Calu3 (cell line): ENCODE measurements around the gene CENPX. TPM values are rescaled to one million over a fixed set of nuclear protein-coding genes. Genes with fewer than 3 reads are reported as not detected.

ENCODE experiments used
- BruUV-seq: library from RNA; stranded (reverse); fragments of 400-500 nt; replicated peaks from 2 replicates; lab custom pipeline; 2021; lab: Mats Ljungman, UMichigan
- CTCF ChIA-PET: fragments of 300-600 bp; sonication (Branson Sonifier 250); formaldehyde crosslinking; loops from one replicate; lab custom pipeline; 2022; ENCODE audit warnings: antibody characterized with exemption; lab: Charles Lee
- DNase-seq: peaks from one replicate; pipeline ENCODE4 v3.0.0; 2022
- H3K27ac Mint-ChIP-seq: one replicate; pipeline ENCODE4 v1.8.0; 2022; ENCODE audit warnings: mixed read lengths; ENCODE audit not compliant: unreplicated experiment
- H3K27me3 Mint-ChIP-seq: one replicate; pipeline ENCODE4 v1.8.0; 2022; ENCODE audit warnings: mixed read lengths; ENCODE audit not compliant: unreplicated experiment
- H3K36me3 Mint-ChIP-seq: one replicate; pipeline ENCODE4 v1.8.0; 2022; ENCODE audit warnings: mild to moderate bottlenecking, moderate library complexity, mixed read lengths; ENCODE audit not compliant: insufficient read depth, unreplicated experiment
- H3K4me1 Mint-ChIP-seq: one replicate; pipeline ENCODE4 v1.8.0; 2022; ENCODE audit warnings: mild to moderate bottlenecking, low read depth, mixed read lengths; ENCODE audit not compliant: unreplicated experiment
- H3K4me3 Mint-ChIP-seq: one replicate; pipeline ENCODE4 v1.8.0; 2022; ENCODE audit warnings: mild to moderate bottlenecking, low read depth, moderate library complexity, mixed read lengths; ENCODE audit not compliant: unreplicated experiment
- H3K9me3 Mint-ChIP-seq: one replicate; pipeline ENCODE4 v1.8.0; 2022; ENCODE audit warnings: low read depth, mixed read lengths; ENCODE audit not compliant: unreplicated experiment
- CTCF ChIP-seq: fragments of 200-600 bp; IDR thresholded peaks from one replicate; pipeline ENCODE4 v1.8.0; 2022; ENCODE audit warnings: antibody characterized with exemption; ENCODE audit not compliant: unreplicated experiment
- intact Hi-C: fragments of 100-400 bp; cut with micrococcal nuclease; formaldehyde crosslinking; loops from one replicate; pipeline ENCODE4 v1.10.0; 2022; ENCODE audit not compliant: unreplicated experiment
- total RNA-seq: library from RNA; stranded (reverse); gene quantifications from 2 replicates; pipeline ENCODE4 v1.2.3, GENCODE V29; 2022

Gene CENPX
- total RNA-seq, 1 experiment from 2014 or later, result 86.9 TPM

GRCh38 chr17:82007495-82008257, 15.0 kb downstream of the CENPX start:
- H3K36me3 Mint-ChIP-seq, result peaks cover 17% of the 10 kb centered on the region
- CTCF ChIA-PET, result no interaction called here
- H3K27me3 Mint-ChIP-seq, result no peaks in the 10 kb centered on the region
- H3K9me3 Mint-ChIP-seq, result no peaks in the 10 kb centered on the region
- H3K27ac Mint-ChIP-seq, result no peak overlapping the region
- no peak for TF ChIP-seq CTCF
- no TSS peak for BruUV-seq
- DNase-seq, result no peak
- intact Hi-C loops, result no loop called here
- H3K4me1 Mint-ChIP-seq, result no peaks in the 10 kb centered on the region
- H3K4me3 Mint-ChIP-seq, result no peak overlapping the region

GRCh38 chr17:82007228-82007494, 15.5 kb downstream of the CENPX start:
- H3K4me1 Mint-ChIP-seq, result no peaks in the 10 kb centered on the region
- intact Hi-C loops, result no loop called here
- H3K27me3 Mint-ChIP-seq, result no peaks in the 10 kb centered on the region
- peaks cover 17% of the 10 kb centered on the region for H3K36me3 Mint-ChIP-seq
- H3K9me3 Mint-ChIP-seq, result no peaks in the 10 kb centered on the region
- H3K4me3 Mint-ChIP-seq, result no peak overlapping the region
- no TSS peak for BruUV-seq
- CTCF ChIA-PET, result no interaction called here
- TF ChIP-seq CTCF, result no peak
- no peak for DNase-seq
- H3K27ac Mint-ChIP-seq, result no peak overlapping the region

GRCh38 chr17:82006468-82007227, 16.0 kb downstream of the CENPX start:
- H3K27ac Mint-ChIP-seq, result no peak overlapping the region
- H3K27me3 Mint-ChIP-seq, result no peaks in the 10 kb centered on the region
- DNase-seq, result no peak
- no peak for TF ChIP-seq CTCF
- no peaks in the 10 kb centered on the region for H3K4me1 Mint-ChIP-seq
- H3K36me3 Mint-ChIP-seq, result peaks cover 17% of the 10 kb centered on the region
- H3K9me3 Mint-ChIP-seq, result no peaks in the 10 kb centered on the region
- BruUV-seq, result no TSS peak
- H3K4me3 Mint-ChIP-seq, result no peak overlapping the region
- intact Hi-C loops, result no loop called here
- CTCF ChIA-PET, result no interaction called here

- intact Hi-C loops, result no loop called here
- Mint-ChIP-seq H3K27me3 (no peaks in the 10 kb centered on the region), H3K36me3 (peaks cover 17% of the 10 kb centered on the region), H3K9me3 (no peaks in the 10 kb centered on the region), H3K4me1 (no peaks in the 10 kb centered on the region), H3K4me3 (no peak overlapping the region), H3K27ac (no peak overlapping the region)
- DNase-seq, result no peak
- TF ChIP-seq CTCF, result no peak
- CTCF ChIA-PET, result interaction anchor here (1.3 kb wide), 1 partner anchor 14 kb away, joined by 3 read pairs; no protein-coding TSS in a partner anchor
- BruUV-seq, result no TSS peak
Measured at GRCh38 chr17:82005701-82006348, 16.9 kb downstream of the CENPX start.
